Measurements from ENCODE around the gene PEX5L.
"Not testable (repeated sequence)": the region's sequence is repeated elsewhere in the genome, so short reads cannot be mapped to it uniquely, and the experiment has no call there.

PEX5L gene, protein sequence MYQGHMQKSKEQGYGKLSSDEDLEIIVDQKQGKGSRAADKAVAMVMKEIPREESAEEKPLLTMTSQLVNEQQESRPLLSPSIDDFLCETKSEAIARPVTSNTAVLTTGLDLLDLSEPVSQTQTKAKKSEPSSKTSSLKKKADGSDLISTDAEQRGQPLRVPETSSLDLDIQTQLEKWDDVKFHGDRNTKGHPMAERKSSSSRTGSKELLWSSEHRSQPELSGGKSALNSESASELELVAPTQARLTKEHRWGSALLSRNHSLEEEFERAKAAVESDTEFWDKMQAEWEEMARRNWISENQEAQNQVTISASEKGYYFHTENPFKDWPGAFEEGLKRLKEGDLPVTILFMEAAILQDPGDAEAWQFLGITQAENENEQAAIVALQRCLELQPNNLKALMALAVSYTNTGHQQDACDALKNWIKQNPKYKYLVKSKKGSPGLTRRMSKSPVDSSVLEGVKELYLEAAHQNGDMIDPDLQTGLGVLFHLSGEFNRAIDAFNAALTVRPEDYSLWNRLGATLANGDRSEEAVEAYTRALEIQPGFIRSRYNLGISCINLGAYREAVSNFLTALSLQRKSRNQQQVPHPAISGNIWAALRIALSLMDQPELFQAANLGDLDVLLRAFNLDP

DNA sequence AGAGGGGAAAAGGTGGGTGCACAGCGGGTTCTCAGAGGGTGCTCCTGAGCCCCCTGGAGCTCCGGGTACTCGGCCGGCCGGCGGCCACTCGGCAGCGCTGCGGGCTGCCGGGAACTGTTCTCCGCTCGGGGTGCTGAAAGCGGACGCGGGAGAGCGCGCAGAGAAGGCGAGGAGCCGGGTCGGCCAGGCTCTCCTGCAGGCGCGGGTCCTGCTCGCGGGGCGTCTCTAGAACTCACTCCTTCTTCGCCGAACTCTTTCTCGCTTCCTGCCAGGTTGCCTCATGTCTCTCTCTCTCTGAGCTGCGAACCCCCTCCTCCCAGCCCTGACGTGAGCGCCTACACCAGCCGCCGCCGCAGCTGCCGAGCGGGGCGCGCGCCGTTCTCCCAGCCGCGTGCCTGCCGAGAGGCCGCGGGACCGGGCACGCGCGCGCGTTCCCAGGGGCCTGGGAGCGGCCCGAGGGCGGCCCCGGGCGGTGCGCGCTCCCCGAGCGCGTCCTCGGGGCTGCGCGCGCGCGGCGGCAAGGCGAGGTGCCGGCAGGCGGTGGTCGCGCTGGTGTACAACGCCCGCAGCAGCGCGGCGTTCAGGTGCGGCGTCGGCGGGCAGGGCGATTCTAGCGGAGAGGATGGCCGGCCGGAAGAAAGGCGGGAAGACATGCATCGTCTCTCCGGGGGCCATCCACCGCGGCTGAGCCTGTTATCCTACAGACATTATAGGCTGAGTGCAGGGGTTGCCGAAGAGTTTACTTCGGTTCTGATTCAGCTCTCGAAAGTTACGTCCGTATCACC lies at the start of gene PEX5L:
PEX5L (minus strand) TSS at position 267 of the 785 bp plus-strand sequence. CDS start 338 bp downstream, outside the sequence.
- DNase-seq = peak; percentile 31

DNA sequence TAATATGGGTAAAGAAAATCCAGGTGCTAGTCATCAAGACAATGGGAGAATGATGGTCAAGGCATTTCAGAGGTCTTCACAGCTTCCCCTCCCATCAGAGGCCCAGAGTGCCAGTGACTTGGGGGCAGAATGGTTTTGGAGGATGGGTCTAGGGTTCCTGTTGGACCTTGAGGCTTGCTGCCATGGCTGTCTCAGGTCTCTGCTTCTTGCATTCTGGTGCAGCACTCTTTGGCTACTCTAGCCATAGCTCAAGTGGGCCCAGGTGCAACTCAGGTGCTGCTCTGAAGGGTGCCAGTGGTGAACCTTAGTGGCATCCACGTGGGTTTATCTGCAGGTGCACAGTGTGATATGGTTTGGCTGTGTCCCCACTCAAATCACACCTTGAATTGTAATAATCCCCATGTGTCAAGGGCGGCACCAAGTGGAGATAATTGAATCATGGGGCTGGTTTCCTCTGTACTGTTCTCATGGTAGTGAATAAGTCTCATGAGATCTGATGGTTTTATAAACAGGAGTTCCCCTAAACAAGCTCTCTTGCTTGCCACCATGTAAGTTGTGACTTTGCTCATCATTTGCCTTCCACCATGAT lies 48.5 kb upstream of the PEX5L start:
- no peak for DNase-seq

DNA sequence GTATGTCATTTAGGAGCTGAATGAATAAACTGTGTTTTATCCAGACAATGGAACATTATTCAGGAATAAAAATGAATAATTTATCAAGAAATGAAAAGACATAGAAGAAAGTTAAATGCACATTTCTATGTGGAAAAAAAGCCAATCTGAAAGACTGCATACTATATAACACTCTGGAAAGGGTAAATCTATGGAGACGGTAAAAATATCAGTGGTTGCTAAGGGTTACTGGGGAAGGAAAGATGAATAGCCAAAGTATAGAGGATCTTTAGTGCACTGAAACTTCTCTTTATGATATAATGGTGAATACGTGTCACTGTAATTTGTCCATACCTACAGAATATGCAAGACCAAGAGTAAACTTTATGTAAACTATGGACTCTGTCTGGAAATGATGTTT lies 46.0 kb upstream of the PEX5L start:
- no peak for DNase-seq

DNA sequence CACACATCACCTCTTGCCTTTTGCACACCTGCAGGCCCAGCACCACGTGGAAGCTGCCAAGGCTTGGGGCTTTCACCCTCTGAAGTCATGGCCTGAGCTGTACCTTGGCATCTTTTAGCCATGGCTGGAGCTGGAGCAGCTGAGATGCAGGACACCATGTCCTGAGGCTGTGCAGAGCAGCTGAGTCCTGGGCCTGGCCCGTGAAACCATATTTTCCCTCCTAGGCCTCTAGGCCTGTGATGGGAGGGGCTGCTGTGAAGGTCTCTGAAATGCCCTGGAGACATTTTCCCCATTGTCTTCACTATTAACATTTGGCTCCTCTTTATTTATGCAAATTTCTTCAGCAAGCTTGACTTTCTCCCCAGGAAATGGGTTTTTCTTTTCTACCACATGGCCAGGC lies 41.9 kb upstream of the PEX5L start:
- DNase-seq = no peak

DNA sequence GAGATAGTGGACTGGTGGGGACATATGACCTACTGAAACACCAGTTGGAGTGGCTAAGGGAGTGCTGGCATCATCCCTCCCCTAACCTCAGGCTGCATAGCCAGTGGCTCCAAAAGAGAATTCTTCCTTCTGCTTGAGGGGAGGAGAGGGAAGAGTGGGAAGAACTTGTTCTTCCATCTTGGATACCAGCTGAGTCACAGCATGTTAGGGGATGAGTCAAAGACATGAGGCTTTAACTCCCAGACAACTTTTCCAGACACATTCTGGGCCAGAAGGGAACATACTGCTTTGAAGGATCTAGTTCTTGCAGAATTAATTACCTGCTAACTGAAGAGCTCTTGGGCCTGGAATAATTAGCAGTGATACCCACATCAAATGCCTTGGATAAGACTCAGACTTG lies 36.8 kb upstream of the PEX5L start:
- DNase-seq = no peak

DNA sequence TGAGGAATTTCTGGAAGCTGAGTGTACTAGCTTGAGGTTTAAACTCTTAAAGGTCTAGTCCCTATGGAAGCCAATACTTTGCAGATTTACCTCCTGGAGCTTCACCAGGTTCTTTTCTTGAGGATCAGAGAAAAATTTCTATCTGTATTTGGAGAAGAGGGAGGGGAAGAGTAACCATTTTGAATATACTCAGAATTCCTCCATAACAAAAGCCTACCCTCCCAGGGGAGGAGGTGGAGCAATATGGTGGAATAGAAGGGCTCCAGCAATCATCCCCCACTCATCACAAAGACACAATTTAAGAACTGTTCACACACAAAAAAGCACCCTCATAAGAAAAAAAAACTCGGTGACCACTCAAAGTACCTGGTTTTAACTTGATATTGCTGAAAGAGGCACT lies 36.0 kb upstream of the PEX5L start:
- no peak for DNase-seq

DNA sequence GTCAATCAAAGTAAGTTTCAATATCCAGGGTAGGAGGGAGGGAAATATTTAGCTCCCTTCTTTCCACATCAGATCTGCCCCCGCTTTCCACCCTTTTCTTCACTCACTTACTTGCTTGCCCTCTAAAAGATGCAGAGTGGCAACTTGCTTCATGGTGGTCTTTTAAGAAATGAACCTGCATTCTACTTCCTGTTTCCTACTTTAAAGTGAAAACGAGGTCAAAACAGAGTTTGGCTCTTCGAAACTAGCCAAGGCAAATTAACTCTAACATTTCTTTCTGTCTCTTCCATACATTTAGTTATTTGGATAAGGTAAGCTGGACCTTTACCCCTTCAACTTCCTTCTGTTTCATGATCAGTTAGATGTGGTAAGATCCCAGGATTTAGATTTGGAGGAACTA lies 34.2 kb upstream of the PEX5L start:
- no peak for DNase-seq

DNA sequence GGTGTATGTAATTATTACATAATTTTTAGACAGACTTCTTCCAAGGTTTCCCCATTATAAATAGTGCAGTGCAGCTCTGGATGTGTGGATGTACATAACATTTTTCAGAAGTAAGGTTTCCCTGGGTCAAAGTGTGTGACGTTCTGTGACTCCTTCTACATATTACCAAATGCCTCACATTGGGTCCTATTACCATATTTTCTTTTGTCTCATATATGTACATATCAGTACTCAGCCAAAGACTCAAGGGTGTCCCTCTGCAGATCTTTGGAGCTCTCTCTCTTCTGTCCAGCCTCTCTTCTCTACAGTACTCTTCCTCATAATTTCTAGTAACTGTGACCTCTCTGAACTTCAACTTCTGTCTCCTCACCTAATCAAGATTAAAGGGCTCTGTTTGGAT lies 31.3 kb upstream of the PEX5L start:
- DNase-seq = no peak

DNA sequence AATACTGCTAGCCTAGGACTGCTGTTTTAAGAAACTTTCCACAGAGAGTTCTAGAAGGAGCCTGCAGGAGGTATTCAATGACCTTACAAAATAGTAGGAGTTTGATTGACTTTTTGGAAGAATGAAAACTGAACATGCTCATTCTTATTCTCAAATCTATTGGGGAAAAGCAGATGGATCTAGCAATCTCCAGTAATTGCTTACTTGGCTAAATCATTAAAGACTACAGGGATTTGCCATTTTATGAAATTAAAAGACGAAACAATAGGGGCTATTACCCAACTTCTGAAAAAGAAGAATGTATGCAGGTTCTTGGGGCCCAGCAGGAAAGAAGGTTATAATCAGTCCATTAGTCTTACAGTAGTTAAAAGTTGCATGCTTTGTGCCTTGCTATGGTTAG lies 29.9 kb upstream of the PEX5L start:
- DNase-seq = no peak

DNA sequence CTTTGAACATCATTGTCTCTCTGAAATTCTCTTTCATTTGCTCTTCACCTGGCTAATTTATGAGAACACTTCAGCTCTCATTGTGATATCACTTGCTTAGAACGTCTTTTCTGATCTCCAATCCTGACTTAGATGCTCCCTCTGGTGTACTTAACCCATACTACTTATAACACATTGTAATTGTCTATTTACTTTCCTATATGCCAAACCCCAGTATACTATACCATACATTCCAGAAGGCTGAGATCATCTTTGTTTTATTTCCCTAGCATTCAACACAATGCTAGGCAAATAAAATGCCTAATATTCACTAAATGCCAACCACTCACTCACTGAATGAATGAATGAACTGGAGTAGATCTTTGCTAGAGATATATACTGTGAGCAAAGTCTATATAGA lies 27.0 kb upstream of the PEX5L start:
- no peak for DNase-seq

DNA sequence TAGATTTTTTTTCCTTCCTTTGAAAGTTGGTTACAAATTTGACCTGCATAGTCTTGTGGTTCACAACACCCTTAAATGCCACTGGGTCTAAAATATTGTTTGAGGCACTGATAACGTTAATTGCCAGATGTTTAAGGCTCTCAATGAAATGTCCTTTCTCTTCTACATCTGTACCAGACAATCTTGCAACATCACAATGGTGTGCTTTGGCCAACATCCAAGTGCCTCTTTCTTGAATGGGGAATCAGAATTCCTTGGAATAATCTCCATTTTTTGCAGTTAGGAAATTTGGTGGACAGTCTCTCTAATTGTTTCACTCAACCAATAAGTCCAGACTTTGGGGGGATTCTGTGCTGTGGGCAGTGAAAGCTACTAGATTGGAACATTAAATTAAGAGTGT lies 26.0 kb upstream of the PEX5L start:
- no peak for DNase-seq

DNA sequence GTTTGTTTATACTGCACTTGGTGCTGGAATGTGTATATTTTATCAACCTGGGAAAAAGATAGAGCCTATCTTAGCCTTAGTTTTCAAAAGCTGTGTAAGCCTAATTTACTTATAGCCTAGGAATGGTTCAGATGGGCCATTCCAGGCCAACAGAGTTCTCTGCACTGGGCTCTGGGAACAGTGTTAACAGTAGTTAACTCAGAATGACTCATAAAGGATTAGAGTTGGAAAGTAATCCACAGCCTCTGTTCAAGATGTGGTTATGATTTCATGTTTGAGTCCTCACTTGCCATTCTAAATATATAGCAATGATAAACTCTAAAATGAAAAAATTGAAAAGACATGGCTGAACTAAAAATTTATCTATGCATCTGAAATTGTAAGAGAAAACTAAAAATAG lies 22.6 kb upstream of the PEX5L start:
- no peak for DNase-seq

DNA sequence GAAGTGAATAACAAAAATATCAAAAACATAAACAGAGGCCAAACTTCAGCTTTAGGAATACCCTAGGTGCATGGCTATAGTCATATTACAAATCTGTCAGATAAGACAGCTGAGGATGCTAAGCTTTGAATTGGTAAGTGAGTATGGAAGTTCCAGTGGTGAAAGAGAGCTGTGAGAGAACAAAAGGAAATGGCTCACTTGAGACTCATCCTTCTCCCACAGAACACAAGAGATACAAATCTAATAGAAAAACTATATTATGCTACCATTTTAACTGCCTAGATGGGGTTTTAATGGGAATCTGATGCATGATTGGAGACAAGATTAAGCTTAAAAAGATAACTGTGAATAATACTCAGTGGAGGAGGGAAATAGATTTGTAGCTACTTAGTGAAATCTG lies 21.5 kb upstream of the PEX5L start:
- no peak for DNase-seq

DNA sequence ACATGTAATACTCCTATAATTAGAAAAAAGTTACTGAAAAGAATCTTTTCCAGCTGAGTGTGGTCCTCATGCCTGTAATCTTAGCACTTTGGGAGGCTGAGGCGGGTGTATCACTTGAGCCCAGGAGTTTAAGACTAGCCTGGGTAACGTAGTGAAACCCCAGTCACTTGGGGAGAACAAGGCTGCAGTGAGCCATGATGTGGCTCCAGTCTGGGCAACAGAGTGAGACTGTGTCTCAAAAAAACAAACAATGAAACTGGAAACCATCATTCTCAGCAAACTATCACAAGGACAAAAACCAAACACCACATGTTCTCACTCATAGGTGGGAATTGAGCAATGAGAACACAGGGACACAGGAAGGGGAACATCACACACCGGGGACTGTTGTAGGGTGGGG lies 18.9 kb upstream of the PEX5L start:
- not testable (repeated sequence) for DNase-seq

DNA sequence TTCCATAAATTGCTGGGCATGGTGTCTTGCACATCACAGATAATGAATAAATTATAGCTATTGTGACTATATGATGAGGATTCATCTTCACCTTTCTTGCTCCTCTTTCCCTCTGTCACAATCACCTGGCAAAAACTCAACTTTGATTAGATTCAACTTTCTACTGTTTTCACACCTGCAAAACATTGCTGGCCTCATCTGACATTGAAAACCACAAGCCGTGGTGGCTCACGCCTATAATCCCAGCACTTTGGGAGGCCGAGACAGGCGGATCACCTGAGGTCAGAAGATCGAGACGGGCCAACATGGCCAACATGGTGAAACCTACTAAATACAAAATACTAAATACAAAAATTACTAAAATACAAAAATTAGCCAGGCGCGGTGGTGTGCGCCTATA lies 12.7 kb upstream of the PEX5L start:
- no peak for DNase-seq

DNA sequence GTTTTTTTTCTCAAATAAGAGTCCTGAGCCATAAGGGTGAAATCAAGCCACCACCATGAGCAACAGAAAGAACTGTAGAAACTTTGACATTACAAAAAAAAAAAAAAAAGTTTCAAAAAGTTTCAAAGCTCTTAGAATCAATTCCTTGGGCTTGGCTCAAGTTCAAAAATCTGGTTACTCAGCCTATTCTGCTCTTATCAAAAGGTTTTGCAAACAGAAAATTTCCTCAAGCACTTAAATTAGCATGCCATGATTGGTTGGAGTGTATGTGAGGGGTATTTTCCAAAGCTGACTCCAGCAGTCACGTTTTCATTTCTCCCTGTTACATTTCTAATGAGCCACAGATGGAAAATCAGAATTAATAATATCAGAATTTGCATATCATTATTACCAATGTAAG lies 12.1 kb upstream of the PEX5L start:
- DNase-seq = no peak

DNA sequence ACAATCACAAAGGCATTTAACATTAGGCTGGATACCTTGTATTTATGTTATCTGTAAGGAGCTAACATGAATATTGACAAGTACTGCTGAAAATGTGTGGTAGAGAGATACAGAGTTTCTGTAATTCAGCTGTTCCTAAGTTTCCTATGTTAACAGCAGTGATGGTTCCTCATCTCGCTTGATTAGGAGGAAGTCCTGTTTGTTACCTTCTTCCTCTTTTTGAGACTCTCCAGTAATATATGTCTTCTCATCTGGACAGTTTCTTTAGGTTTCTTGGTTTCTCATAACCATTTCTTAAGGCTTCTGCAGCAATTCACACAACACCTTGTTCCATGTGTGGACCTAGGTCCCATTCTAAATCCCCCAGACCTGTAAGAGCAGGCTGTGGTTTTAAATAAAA lies 11.4 kb upstream of the PEX5L start:
- DNase-seq = no peak

DNA sequence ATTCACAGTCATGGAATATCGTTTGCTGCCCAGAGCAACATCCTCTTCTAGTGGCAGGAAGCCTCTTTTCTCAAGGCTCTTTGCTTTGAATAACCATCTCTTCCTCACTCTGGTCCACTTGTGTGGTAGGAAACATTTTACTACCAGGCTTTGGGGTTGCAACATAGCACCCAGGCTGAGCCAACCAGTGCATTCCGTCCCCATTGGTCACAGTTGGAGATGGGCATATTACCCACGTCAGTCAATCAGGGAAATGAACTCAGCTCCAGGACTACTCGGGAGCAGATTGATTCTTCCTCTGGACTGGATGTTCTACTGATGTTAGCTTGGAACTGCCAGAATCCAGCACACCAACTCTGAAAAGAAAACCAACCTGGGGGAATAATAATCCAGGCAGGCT lies 4.2 kb upstream of the PEX5L start:
- no peak for DNase-seq

DNA sequence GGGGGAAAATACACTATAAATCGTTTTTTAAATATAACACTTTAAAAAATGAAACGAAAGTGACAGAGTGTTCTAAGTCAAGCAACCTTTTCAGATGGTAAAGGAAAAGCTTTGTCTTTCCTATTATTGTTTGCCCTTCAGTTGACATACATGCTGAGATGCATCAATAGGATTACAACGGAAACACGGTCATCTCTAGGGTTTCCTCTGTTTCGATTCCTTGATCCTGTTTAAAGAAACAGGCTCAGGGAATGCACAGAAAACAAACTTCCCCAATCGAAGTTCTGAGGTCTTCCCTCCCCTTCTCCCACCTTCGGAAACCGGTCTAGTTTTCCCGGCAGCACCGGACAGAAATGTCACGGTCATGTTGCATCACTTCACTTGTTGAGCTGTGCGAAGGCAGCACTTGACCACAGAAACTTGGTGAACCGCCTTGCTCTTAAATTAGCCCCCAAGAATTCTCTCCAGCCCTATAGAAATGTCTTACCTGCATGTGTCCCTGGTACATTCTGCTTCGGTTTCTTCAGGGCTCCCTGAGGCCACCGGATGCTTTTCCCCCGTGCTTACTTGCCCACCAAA lies 556 bp downstream of the PEX5L start:
- DNase-seq = no peak

DNA sequence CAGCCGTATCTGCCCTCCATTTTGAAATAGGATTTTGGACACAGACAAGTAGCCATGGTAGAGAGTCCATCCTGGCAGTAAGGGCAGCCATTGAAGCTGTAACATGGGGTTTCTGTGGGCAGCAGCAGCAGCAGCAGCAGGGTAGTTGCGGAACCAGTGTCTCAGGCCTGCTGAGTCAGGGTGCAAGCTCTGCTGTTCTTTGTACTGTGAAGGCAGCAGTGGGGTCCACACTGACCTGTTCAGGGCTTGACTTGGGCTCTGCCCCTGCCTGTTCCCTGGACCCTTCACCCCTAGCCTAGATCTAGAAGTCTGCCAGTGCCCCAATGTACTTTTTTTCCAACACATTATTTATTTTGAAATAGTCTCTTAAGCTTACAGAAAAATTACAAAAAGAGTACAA lies 9.7 kb downstream of the PEX5L start:
- no peak for DNase-seq

DNA sequence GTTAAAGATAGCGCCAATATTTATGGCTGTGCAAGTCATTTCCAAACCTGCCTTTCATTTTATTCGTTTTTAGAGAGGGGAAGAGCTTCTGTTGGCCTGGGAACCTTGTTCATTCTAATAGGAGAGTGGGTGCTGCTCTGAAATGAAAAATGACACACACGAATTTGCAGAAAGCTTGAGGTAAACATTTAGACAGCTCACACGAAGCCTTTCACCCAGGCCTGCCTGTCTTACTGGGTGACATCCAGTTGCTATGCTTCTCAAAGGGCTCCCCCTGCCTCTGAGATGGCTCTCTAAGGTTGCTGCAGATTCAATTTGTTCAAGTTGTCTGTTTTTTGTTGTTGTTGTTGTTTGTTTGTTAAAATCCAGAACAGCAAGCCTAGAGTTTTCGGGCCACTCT lies 18.2 kb downstream of the PEX5L start:
- no peak for DNase-seq

DNA sequence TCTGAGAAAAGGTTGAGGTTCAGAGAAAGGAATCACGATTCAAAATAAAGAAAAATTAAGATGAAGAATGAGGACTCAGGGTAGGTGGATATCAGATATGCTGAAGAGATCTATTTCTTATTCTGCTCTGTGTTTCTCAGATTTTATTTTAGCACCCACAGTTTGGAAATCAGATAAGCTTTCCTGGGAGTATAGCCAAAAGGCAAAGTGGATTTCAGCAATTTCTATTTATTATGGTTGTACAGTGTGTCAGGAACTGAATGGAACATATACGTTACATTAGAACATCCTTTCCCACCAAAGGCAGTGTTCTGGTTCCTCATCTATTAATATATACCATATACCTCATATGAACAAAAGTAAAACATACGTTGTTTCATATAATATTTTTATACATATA lies 18.9 kb downstream of the PEX5L start:
- no peak for DNase-seq

DNA sequence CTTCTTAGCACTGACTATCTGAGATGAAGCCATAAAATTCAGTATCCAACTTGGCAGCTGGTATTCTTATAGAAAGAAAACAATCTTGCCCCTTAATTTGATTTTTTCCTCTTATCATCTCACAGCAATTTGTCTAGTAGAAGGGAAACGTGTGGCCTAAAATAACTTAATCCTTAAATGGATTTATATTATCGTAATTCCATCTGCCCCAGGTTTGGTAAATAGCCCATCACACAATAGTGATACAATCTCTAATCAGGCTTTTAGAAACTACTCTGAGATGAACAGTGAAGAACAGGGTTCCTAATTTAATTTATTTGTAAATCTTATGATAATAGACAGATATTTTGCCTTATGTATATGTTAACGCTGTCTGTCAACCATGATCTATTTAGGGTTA lies 24.8 kb downstream of the PEX5L start:
- no peak for DNase-seq
